K562 (cell line): ENCODE measurements around the gene ABCA7. TPM values are rescaled to one million over a fixed set of nuclear protein-coding genes. Genes with fewer than 3 reads are reported as not detected.

Source experiments
- ARID4B ChIP-seq: sonication (generic); formaldehyde crosslinking; IDR thresholded peaks from 2 replicates; pipeline ENCODE4 v1.8.0; 2022; ENCODE audit warnings: mild to moderate bottlenecking, missing genetic modification reagents
- ATF7 ChIP-seq: fragments of 450-650 bp; IDR thresholded peaks from 2 replicates; pipeline ENCODE4 v1.7.1; 2014; ENCODE audit warnings: mild to moderate bottlenecking, moderate library complexity
- EGR1 ChIP-seq: fragments of 450-650 bp; conservative IDR thresholded peaks from 2 replicates; pipeline ENCODE4 v1.6.1; 2017; ENCODE audit warnings: mild to moderate bottlenecking
- GABPA ChIP-seq: fragments of 200-800 bp; sonication (Bioruptor generic); conservative IDR thresholded peaks from 2 replicates; pipeline ENCODE4 v1.6.1; 2016; ENCODE audit warnings: low read depth, missing genetic modification characterization, missing compliant biosample characterization
- MXI1 ChIP-seq: IDR thresholded peaks from 2 replicates; pipeline ENCODE4 v1.6.1; 2011; ENCODE audit warnings: low read depth, mild to moderate bottlenecking, improper control_type of control experiment, low read length
- NFE2 ChIP-seq: IDR thresholded peaks from 2 replicates; pipeline ENCODE4 v1.6.1; 2014; ENCODE audit warnings: antibody characterized with exemption, low read depth
- NR2C2 ChIP-seq, 2 experiments: fragments of 200-800 bp in 1 of 2; sonication (Bioruptor generic) in 1 of 2; sonication (generic) in 1 of 2; formaldehyde crosslinking in 1 of 2; IDR thresholded peaks; 2 replicates each; pipeline versions ENCODE4 v1.6.1 to v1.8.0; 2016 to 2022; ENCODE audit warnings: mild to moderate bottlenecking in 1 of 2, missing compliant biosample characterization in 1 of 2, missing genetic modification characterization in 1 of 2, missing genetic modification reagents in 1 of 2
- RB1 ChIP-seq: fragments of 450-650 bp; IDR thresholded peaks from 2 replicates; pipeline ENCODE4 v1.6.1; 2017; ENCODE audit warnings: low read depth, mild to moderate bottlenecking
- TBL1XR1 ChIP-seq, 2 experiments: IDR thresholded peaks; 2 replicates each; pipeline ENCODE4 v1.6.1; 2012; ENCODE audit warnings: improper control_type of control experiment in 2 of 2, low read length in 2 of 2, mild to moderate bottlenecking in 1 of 2
- ZBTB1 ChIP-seq: sonication (generic); formaldehyde crosslinking; IDR thresholded peaks from 2 replicates; pipeline ENCODE4 v1.8.1; 2023; ENCODE audit warnings: missing genetic modification reagents, low read depth, mild to moderate bottlenecking, borderline replicate concordance
- ZNF707 ChIP-seq: fragments of 250-450 bp; sonication (Bioruptor Pico); conservative IDR thresholded peaks from 2 replicates; pipeline ENCODE4 v1.8.0; 2022; ENCODE audit warnings: inconsistent platforms, mild to moderate bottlenecking, moderate library complexity
- polyA plus RNA-seq, 8 experiments: library from polyadenylated mRNA; depleted of rRNA in 4 of 8; stranded (reverse) in 5 of 8; unstranded in 3 of 8; fragments of >200 nt; fragmentation: Nextera tagmentation in 2 of 8; fragmentation: Illumina TruSeq in 1 of 8; extraction: Ambion mirVana in 2 of 8; extraction: Trizol in 1 of 8; gene quantifications; 2 replicates each; pipeline versions ENCODE4 v1.2.1 to v1.2.3, GENCODE V29; 2011 to 2014; ENCODE audit warnings: inconsistent platforms in 1 of 8, missing spikeins in 1 of 8
- total RNA-seq, 7 experiments: library from RNA; depleted of rRNA in 6 of 7; stranded (reverse); fragments of >200 nt in 6 of 7; fragmentation: Illumina TruSeq in 2 of 7; extraction: Trizol in 2 of 7; gene quantifications; 2 replicates each; pipeline versions ENCODE4 v1.2.1 to v1.2.3, GENCODE V29; 2011 to 2021; ENCODE audit warnings: low replicate concordance in 1 of 7
- TF ChIP-seq, protein P1 (sequence below): sonication (generic); formaldehyde crosslinking; IDR thresholded peaks from 2 replicates; pipeline ENCODE4 v1.8.1; 2023; ENCODE audit warnings: mild to moderate bottlenecking, missing genetic modification reagents
- TF ChIP-seq, protein P2 (sequence below), 2 experiments: fragments of 250-450 bp in 1 of 2; fragments of 450-650 bp in 1 of 2; sonication (Bioruptor Pico) in 1 of 2; IDR thresholded peaks; 2 replicates each; pipeline versions ENCODE4 v1.6.1 to v1.8.0; 2016 to 2021; ENCODE audit warnings: mild to moderate bottlenecking in 2 of 2, moderate library complexity in 2 of 2, missing compliant biosample characterization in 1 of 2, missing genetic modification characterization in 1 of 2
- TF ChIP-seq, protein P3 (sequence below), 2 experiments: fragments of 450-650 bp; IDR thresholded peaks; 2 replicates each; pipeline ENCODE4 v1.6.1; 2018; ENCODE audit warnings: mild to moderate bottlenecking in 2 of 2, low read depth in 1 of 2; ENCODE audit not compliant: partially characterized antibody in 2 of 2

ABCA7 gene
- total and polyA plus RNA-seq, 9 of the 15 experiments (the other 6 are each of a cell fraction or from before 2014, with no cell fraction given) = 2.3 to 96.1 (median 31.2) TPM

DNA sequence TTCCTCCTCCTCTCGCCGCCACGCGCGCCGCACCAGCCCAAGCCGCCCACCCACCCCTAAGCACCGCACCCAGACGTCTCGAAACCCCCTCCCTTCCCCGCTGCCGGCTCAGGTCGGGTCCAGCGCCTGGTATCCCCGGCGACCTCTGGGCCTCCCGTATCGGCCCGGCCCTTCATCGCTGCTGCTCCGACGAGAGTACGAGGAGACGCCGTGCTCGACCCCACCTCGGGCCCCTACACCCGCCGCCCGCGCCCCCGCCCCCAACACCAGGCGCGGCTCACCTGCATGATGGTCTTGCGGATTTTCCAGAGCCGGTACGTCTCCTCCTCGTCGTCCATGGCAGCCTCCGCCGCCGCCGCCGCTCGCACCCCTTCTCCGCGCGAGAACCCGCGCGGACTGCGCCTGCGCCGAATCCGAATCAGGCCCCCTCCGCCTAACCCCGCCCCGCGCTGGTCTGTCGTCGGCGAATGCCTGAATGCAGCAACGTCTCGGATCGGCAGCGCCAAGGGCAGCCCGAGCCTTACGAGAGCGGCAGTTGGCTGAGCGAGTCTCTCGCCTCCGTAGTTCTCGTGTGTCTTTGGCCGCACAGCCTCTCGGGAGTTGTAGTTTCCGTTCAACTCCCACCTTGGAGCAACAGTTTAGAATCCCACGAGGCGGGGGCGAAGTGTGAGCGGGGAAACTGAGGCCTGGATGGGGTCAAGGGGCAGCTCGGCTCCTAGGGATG lies 55.2 kb downstream of the ABCA7 start, which contains the start of gene POLR2E (continued):
- TF ChIP-seq, protein P1, sequence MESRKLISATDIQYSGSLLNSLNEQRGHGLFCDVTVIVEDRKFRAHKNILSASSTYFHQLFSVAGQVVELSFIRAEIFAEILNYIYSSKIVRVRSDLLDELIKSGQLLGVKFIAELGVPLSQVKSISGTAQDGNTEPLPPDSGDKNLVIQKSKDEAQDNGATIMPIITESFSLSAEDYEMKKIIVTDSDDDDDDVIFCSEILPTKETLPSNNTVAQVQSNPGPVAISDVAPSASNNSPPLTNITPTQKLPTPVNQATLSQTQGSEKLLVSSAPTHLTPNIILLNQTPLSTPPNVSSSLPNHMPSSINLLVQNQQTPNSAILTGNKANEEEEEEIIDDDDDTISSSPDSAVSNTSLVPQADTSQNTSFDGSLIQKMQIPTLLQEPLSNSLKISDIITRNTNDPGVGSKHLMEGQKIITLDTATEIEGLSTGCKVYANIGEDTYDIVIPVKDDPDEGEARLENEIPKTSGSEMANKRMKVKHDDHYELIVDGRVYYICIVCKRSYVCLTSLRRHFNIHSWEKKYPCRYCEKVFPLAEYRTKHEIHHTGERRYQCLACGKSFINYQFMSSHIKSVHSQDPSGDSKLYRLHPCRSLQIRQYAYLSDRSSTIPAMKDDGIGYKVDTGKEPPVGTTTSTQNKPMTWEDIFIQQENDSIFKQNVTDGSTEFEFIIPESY (CRISPR knock-in tag) = peak; percentile 51; the same call in 1 of the 2 replicates
- 0 out of 2 replicates have a peak, but pooled peaks have one; percentile 40 for TF ChIP-seq ARID4B (CRISPR knock-in tag)
- TF ChIP-seq NFE2 = peak; percentile 97
- TF ChIP-seq, protein P2, sequence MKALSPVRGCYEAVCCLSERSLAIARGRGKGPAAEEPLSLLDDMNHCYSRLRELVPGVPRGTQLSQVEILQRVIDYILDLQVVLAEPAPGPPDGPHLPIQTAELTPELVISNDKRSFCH (CRISPR knock-in tag; IDR thresholded peaks at IDR 0.05) = no peak
- TF ChIP-seq, protein P2 (tag; IDR thresholded peaks at IDR 0.05) = peak; percentile 50; the same call in 1 of the 2 replicates
- TF ChIP-seq RB1 = peak; percentile 65
- TF ChIP-seq EGR1 = peak; percentile 75
- no peak for TF ChIP-seq ZBTB1 (CRISPR knock-in tag)
- TF ChIP-seq, protein P3, sequence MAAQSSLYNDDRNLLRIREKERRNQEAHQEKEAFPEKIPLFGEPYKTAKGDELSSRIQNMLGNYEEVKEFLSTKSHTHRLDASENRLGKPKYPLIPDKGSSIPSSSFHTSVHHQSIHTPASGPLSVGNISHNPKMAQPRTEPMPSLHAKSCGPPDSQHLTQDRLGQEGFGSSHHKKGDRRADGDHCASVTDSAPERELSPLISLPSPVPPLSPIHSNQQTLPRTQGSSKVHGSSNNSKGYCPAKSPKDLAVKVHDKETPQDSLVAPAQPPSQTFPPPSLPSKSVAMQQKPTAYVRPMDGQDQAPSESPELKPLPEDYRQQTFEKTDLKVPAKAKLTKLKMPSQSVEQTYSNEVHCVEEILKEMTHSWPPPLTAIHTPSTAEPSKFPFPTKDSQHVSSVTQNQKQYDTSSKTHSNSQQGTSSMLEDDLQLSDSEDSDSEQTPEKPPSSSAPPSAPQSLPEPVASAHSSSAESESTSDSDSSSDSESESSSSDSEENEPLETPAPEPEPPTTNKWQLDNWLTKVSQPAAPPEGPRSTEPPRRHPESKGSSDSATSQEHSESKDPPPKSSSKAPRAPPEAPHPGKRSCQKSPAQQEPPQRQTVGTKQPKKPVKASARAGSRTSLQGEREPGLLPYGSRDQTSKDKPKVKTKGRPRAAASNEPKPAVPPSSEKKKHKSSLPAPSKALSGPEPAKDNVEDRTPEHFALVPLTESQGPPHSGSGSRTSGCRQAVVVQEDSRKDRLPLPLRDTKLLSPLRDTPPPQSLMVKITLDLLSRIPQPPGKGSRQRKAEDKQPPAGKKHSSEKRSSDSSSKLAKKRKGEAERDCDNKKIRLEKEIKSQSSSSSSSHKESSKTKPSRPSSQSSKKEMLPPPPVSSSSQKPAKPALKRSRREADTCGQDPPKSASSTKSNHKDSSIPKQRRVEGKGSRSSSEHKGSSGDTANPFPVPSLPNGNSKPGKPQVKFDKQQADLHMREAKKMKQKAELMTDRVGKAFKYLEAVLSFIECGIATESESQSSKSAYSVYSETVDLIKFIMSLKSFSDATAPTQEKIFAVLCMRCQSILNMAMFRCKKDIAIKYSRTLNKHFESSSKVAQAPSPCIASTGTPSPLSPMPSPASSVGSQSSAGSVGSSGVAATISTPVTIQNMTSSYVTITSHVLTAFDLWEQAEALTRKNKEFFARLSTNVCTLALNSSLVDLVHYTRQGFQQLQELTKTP (IDR thresholded peaks at IDR 0.05; ENCODE audit: low read depth in 1 of 2, partially characterized antibody in 2 of 2) = peak in 1 of 2 experiments; percentile 82
- 0 out of 2 replicates have a peak, but pooled peaks have one; percentile 31 for TF ChIP-seq NR2C2 (CRISPR knock-in tag; IDR thresholded peaks at IDR 0.05)
- peak; percentile 71 for TF ChIP-seq NR2C2 (tag; IDR thresholded peaks at IDR 0.05)
- TF ChIP-seq ZNF707 (CRISPR knock-in tag) = no peak
- peak; percentile 37; the same call in 1 of the 2 replicates for TF ChIP-seq MXI1
- TF ChIP-seq GABPA = peak; percentile 52; the same call in 1 of the 2 replicates
- TF ChIP-seq TBL1XR1 (IDR thresholded peaks at IDR 0.05; ENCODE audit: low read length in 2 of 2) = peak in 1 of 2 experiments; percentile 53; a peak in 3 of 4 replicates
- peak; percentile 77 for TF ChIP-seq ATF7
